HG03039 (cell line): ENCODE results near the gene NCKAP5L.

ENCODE experiments used
- ATAC-seq: cut with Tn5 transposase; IDR thresholded peaks from one replicate; pipeline ENCODE4 v1.9.1; 2021; ENCODE audit warnings: mild to moderate bottlenecking, moderate library complexity; ENCODE audit not compliant: unreplicated experiment

Gene NCKAP5L

GRCh38 chr12:49824895-49825294 lies 3.3 kb downstream of the NCKAP5L start:
- ATAC-seq, result no peak

- no peak for ATAC-seq
These were observed 3.8 kb downstream of the NCKAP5L start for GRCh38 chr12:49824416-49824815.

- no peak for ATAC-seq
These were observed 4.3 kb downstream of the NCKAP5L start for GRCh38 chr12:49823951-49824350.

- ATAC-seq, result no peak
These were observed 4.9 kb downstream of the NCKAP5L start for GRCh38 chr12:49823350-49823749.

- no peak for ATAC-seq
These were observed 6.6 kb downstream of the NCKAP5L start for GRCh38 chr12:49821373-49822287.

- ATAC-seq, result no peak
These were observed 8.4 kb downstream of the NCKAP5L start for GRCh38 chr12:49819786-49820185.

GRCh38 chr12:49818241-49818895 lies 9.8 kb downstream of the NCKAP5L start:
- ATAC-seq, result no peak

- no peak for ATAC-seq
These were observed 15.1 kb downstream of the NCKAP5L start for GRCh38 chr12:49813131-49813530.

GRCh38 chr12:49811961-49812401 lies 16.2 kb downstream of the NCKAP5L start:
- ATAC-seq, result no peak

GRCh38 chr12:49811136-49811535 lies 17.1 kb downstream of the NCKAP5L start:
- no peak for ATAC-seq

- no peak for ATAC-seq
These were observed 18.3 kb downstream of the NCKAP5L start for GRCh38 chr12:49809906-49810389.

GRCh38 chr12:49809381-49809905 lies 18.8 kb downstream of the NCKAP5L start:
- ATAC-seq, result no peak

- no peak for ATAC-seq
These were observed 19.4 kb downstream of the NCKAP5L start for GRCh38 chr12:49808686-49809380.

GRCh38 chr12:49807991-49808580 lies 20.1 kb downstream of the NCKAP5L start:
- no peak for ATAC-seq

GRCh38 chr12:49806877-49807276 lies 21.3 kb downstream of the NCKAP5L start:
- ATAC-seq, result no peak

GRCh38 chr12:49806321-49806813 lies 21.8 kb downstream of the NCKAP5L start:
- ATAC-seq, result no peak

- ATAC-seq, result no peak
These were observed 22.8 kb downstream of the NCKAP5L start for GRCh38 chr12:49805409-49805808.

- ATAC-seq, result no peak
These were observed 23.4 kb downstream of the NCKAP5L start for GRCh38 chr12:49804821-49805220.

- ATAC-seq, result no peak
These were observed 24.3 kb downstream of the NCKAP5L start for GRCh38 chr12:49803693-49804450.
